GM18498 (cell line): ENCODE measurements around the gene COL5A1.
"Not testable (repeated sequence)": the region's sequence is repeated elsewhere in the genome, so short reads cannot be mapped to it uniquely, and the experiment has no call there.

Source experiments
- ATAC-seq: cut with Tn5 transposase; IDR thresholded peaks from one replicate; pipeline ENCODE4 v1.9.1; 2021; ENCODE audit warnings: mild to moderate bottlenecking, moderate library complexity; ENCODE audit not compliant: unreplicated experiment

Gene COL5A1

GRCh38 chr9:134690301-134690751 is 48.7 kb downstream of the COL5A1 start:
- no peak for ATAC-seq

- ATAC-seq = no peak
Observed at GRCh38 chr9:134690946-134691694, 49.5 kb downstream of the COL5A1 start.

- no peak for ATAC-seq
Observed at GRCh38 chr9:134691695-134692572, 50.3 kb downstream of the COL5A1 start.

GRCh38 chr9:134692573-134692860 is 50.9 kb downstream of the COL5A1 start:
- ATAC-seq = no peak

- no peak for ATAC-seq
Observed at GRCh38 chr9:134693011-134693410, 51.4 kb downstream of the COL5A1 start.

- ATAC-seq = no peak
Observed at GRCh38 chr9:134693641-134694367, 52.2 kb downstream of the COL5A1 start.

GRCh38 chr9:134694368-134694665 is 52.7 kb downstream of the COL5A1 start:
- ATAC-seq = no peak

GRCh38 chr9:134694714-134695113 is 53.1 kb downstream of the COL5A1 start:
- no peak for ATAC-seq

- ATAC-seq = no peak
Observed at GRCh38 chr9:134695144-134695543, 53.5 kb downstream of the COL5A1 start.

- ATAC-seq = no peak
Observed at GRCh38 chr9:134696433-134696832, 54.8 kb downstream of the COL5A1 start.

- ATAC-seq = no peak
Observed at GRCh38 chr9:134698111-134698510, 56.5 kb downstream of the COL5A1 start.

- ATAC-seq = no peak
Observed at GRCh38 chr9:134698587-134699342, 57.2 kb downstream of the COL5A1 start.

GRCh38 chr9:134699343-134699740 is 57.7 kb downstream of the COL5A1 start:
- no peak for ATAC-seq

GRCh38 chr9:134700636-134701350 is 59.2 kb downstream of the COL5A1 start:
- no peak for ATAC-seq

- no peak for ATAC-seq
Observed at GRCh38 chr9:134701581-134702259, 60.1 kb downstream of the COL5A1 start.

GRCh38 chr9:134702291-134702690 is 60.7 kb downstream of the COL5A1 start:
- no peak for ATAC-seq

GRCh38 chr9:134703730-134704114 is 62.1 kb downstream of the COL5A1 start:
- not testable (repeated sequence) for ATAC-seq

- ATAC-seq = no peak
Observed at GRCh38 chr9:134704498-134704897, 62.9 kb downstream of the COL5A1 start.

- ATAC-seq = no peak
Observed at GRCh38 chr9:134705786-134706185, 64.2 kb downstream of the COL5A1 start.

- no peak for ATAC-seq
Observed at GRCh38 chr9:134706522-134706921, 64.9 kb downstream of the COL5A1 start.
